CD14-positive monocyte (primary cell): Measurements from ENCODE around the gene FBH1. TPM values are rescaled to one million over a fixed set of nuclear protein-coding genes. Genes with fewer than 3 reads are reported as not detected.

Experiments
- DNase-seq, 3 donors: peaks; one replicate each; pipeline ENCODE4 v3.0.0-alpha.2; 2011 to 2022
- H2AFZ ChIP-seq: 2 replicates; pipeline ENCODE4 v1.6.0; 2012; ENCODE audit warnings: mild to moderate bottlenecking, low read depth, low read length, inconsistent platforms; ENCODE audit not compliant: insufficient read depth, poor library complexity, severe bottlenecking
- H3K27ac ChIP-seq, 2 donors: 1 replicate in 1 of 2; 2 replicates in 1 of 2; pipeline ENCODE4 v1.5.1; 2012 to 2013; ENCODE audit warnings: low read length in 2 of 2, control low read depth in 1 of 2, inconsistent platforms in 1 of 2, low read depth in 1 of 2, mild to moderate bottlenecking in 1 of 2
- H3K27me3 ChIP-seq, 2 donors: one replicate each; pipeline versions ENCODE4 v1.6.0 to v1.6.1; 2011 to 2013; ENCODE audit warnings: low read length in 2 of 2; ENCODE audit not compliant: control insufficient read depth in 2 of 2, insufficient read depth in 2 of 2
- H3K36me3 ChIP-seq, 2 donors: replicated peaks in 1 of 2; 1 replicate in 1 of 2; 2 replicates in 1 of 2; pipeline versions ENCODE4 v1.5.1 to v1.6.1; 2012 to 2013; ENCODE audit warnings: low read length in 2 of 2, control low read depth in 1 of 2, inconsistent platforms in 1 of 2, mild to moderate bottlenecking in 1 of 2; ENCODE audit not compliant: insufficient read depth in 2 of 2, control insufficient read depth in 1 of 2
- H3K4me1 ChIP-seq, 2 donors: 1 replicate in 1 of 2; 2 replicates in 1 of 2; pipeline versions ENCODE4 v1.5.1 to v1.6.1; 2012 to 2013; ENCODE audit warnings: low read length in 2 of 2, control low read depth in 1 of 2, inconsistent platforms in 1 of 2, mild to moderate bottlenecking in 1 of 2, moderate library complexity in 1 of 2; ENCODE audit not compliant: insufficient read depth in 2 of 2, control insufficient read depth in 1 of 2
- H3K4me2 ChIP-seq: replicated peaks from 2 replicates; pipeline ENCODE3; 2012; ENCODE audit warnings: low read length, moderate library complexity, mild to moderate bottlenecking; ENCODE audit not compliant: poor library complexity, severe bottlenecking; ENCODE audit errors: extremely low read depth
- H3K4me3 ChIP-seq, 3 experiments: fragments of 200-600 bp in 1 of 3; sonication (generic) in 1 of 3; replicated peaks in 1 of 3; 1 replicate in 2 of 3; 2 replicates in 1 of 3; pipeline ENCODE4 v1.5.1; 2011 to 2013; ENCODE audit warnings: low read length in 3 of 3, mild to moderate bottlenecking in 3 of 3, control low read depth in 2 of 3, low read depth in 2 of 3, inconsistent platforms in 1 of 3, moderate library complexity in 1 of 3
- H3K79me2 ChIP-seq: 2 replicates; pipeline ENCODE4 v1.6.0; 2012; ENCODE audit warnings: mild to moderate bottlenecking, control low read depth, inconsistent platforms, low read length, moderate library complexity; ENCODE audit not compliant: insufficient read depth
- H3K9ac ChIP-seq: 2 replicates; pipeline ENCODE4 v1.6.0; 2017; ENCODE audit warnings: low read length, mild to moderate bottlenecking; ENCODE audit not compliant: insufficient read depth, poor library complexity, severe bottlenecking
- H3K9me3 ChIP-seq, 2 donors: replicated peaks in 1 of 2; 1 replicate in 1 of 2; 2 replicates in 1 of 2; pipeline versions ENCODE4 v1.5.1 to v1.6.1; 2012 to 2013; ENCODE audit warnings: low read length in 2 of 2, control low read depth in 1 of 2; ENCODE audit not compliant: control insufficient read depth in 1 of 2, insufficient read depth in 1 of 2
- H4K20me1 ChIP-seq: 2 replicates; pipeline ENCODE4 v1.6.0; 2012; ENCODE audit warnings: mild to moderate bottlenecking, low read length, control low read depth, moderate library complexity; ENCODE audit not compliant: insufficient read depth
- H3K27ac Mint-ChIP-seq, 7 donors: one replicate each; pipeline ENCODE4 v1.8.0; 2020; ENCODE audit warnings: mild to moderate bottlenecking in 7 of 7, mixed read lengths in 7 of 7, moderate library complexity in 6 of 7, inconsistent platforms in 2 of 7
- H3K27me3 Mint-ChIP-seq, 3 donors: one replicate each; pipeline ENCODE4 v1.8.0; 2021 to 2022; ENCODE audit warnings: low read depth in 3 of 3, mild to moderate bottlenecking in 3 of 3, mixed read lengths in 3 of 3, moderate library complexity in 3 of 3, inconsistent platforms in 1 of 3
- H3K36me3 Mint-ChIP-seq, 2 donors: one replicate each; pipeline ENCODE4 v1.8.0; 2020; ENCODE audit warnings: mixed read lengths in 2 of 2, inconsistent platforms in 1 of 2, mild to moderate bottlenecking in 1 of 2
- H3K4me1 Mint-ChIP-seq: one replicate; pipeline ENCODE4 v1.8.0; 2020; ENCODE audit warnings: mild to moderate bottlenecking, mixed read lengths
- H3K4me3 Mint-ChIP-seq, 2 donors: one replicate each; pipeline ENCODE4 v1.8.0; 2020; ENCODE audit warnings: mild to moderate bottlenecking in 2 of 2, mixed read lengths in 2 of 2, moderate library complexity in 1 of 2
- H3K9me3 Mint-ChIP-seq, 7 donors: one replicate each; pipeline ENCODE4 v1.8.0; 2020 to 2022; ENCODE audit warnings: mixed read lengths in 7 of 7, mild to moderate bottlenecking in 6 of 7, moderate library complexity in 6 of 7, inconsistent platforms in 2 of 7
- CTCF ChIP-seq: fragments of 200-600 bp; IDR thresholded peaks from one replicate; pipeline ENCODE4 v1.8.0; 2022; ENCODE audit warnings: antibody characterized with exemption, mild to moderate bottlenecking
- WGBS: methylation state at CpG from one replicate; pipeline ENCODE4 v1.1.5; 2013; ENCODE audit warnings: missing lambda C conversion rate; ENCODE audit not compliant: insufficient coverage; 5-methylcytosine and 5-hydroxymethylcytosine counted together
- intact Hi-C, 2 donors: fragments of 100-400 bp; cut with micrococcal nuclease; formaldehyde crosslinking; loops; one replicate each; pipeline versions ENCODE4 v1.15.0 to v1.15.1; 2023
- polyA plus RNA-seq, 3 donors: library from polyadenylated mRNA; depleted of rRNA in 1 of 3; unstranded in 2 of 3; stranded (reverse) in 1 of 3; fragments of 300-500 nt in 2 of 3; fragments of >200 nt in 1 of 3; fragmentation: Illumina TruSeq in 2 of 3; gene quantifications; 1 replicate in 2 of 3; 2 replicates in 1 of 3; pipeline ENCODE4 v1.2.3, GENCODE V29; 2012 to 2021

Gene FBH1
- polyA plus RNA-seq, 3 donors: 33.9 to 73.3 (median 48.3) TPM

- Mint-ChIP-seq H3K27me3 (peaks cover 0 to 3% (median 1%) of the 10 kb centered on the region in 3 donors), H3K36me3 (peaks cover 0 to 1% of the 10 kb centered on the region in 2 donors), H3K9me3 (no peaks in the 10 kb centered on the region), H3K4me1 (peaks cover 80% of the 10 kb centered on the region), H3K27ac (peak overlapping the region in 6 of 7 donors; percentile 87 to 95 (median 90)), H3K4me3 (peak overlapping the region; percentile 80 to 95)
- Histone ChIP-seq H3K27me3 (no peaks in the 10 kb centered on the region), H3K4me2 (peak overlapping the region; percentile 69), H2AFZ (peak overlapping the region; percentile 82), H3K27ac (peak overlapping the region; percentile 60 to 88), H3K79me2 (peaks cover 14% of the 10 kb centered on the region), H3K36me3 (no peaks in the 10 kb centered on the region), H3K9ac (peak overlapping the region; percentile 50), H4K20me1 (no peaks in the 10 kb centered on the region), H3K4me1 (peaks cover 73 to 80% of the 10 kb centered on the region in 2 donors), H3K4me3 (peak overlapping the region; percentile 30 to 71 (median 30)), H3K9me3 (no peaks in the 10 kb centered on the region)
- no peak for TF ChIP-seq CTCF
- intact Hi-C loops: no loop called here
- WGBS: 42% methylated on average over 2 of the region's 7 CpGs
- no peak for DNase-seq
Observed at GRCh38 chr10:5944389-5945189, 54.5 kb downstream of the FBH1 start.

GRCh38 chr10:5945190-5945509, 55.1 kb downstream of the FBH1 start:
- WGBS: 69% methylated on average over 9 of the region's 9 CpGs
- H3K9me3 ChIP-seq: no peaks in the 10 kb centered on the region
- peak overlapping the region; percentile 30 to 71 (median 30) for H3K4me3 ChIP-seq
- no peaks in the 10 kb centered on the region for H3K27me3 ChIP-seq
- intact Hi-C loops: no loop called here
- peak overlapping the region; percentile 50 for H3K9ac ChIP-seq
- Mint-ChIP-seq H3K9me3 (no peaks in the 10 kb centered on the region), H3K27me3 (peaks cover 0 to 3% (median 1%) of the 10 kb centered on the region in 3 donors), H3K27ac (peak overlapping the region; percentile 87 to 95 (median 89)), H3K4me1 (peaks cover 86% of the 10 kb centered on the region), H3K4me3 (peak overlapping the region; percentile 80 to 95), H3K36me3 (peaks cover 0 to 1% of the 10 kb centered on the region in 2 donors)
- peak overlapping the region; percentile 69 for H3K4me2 ChIP-seq
- TF ChIP-seq CTCF: no peak
- peak overlapping the region; percentile 82 for H2AFZ ChIP-seq
- no peak for DNase-seq
- peaks cover 14% of the 10 kb centered on the region for H3K79me2 ChIP-seq
- H3K36me3 ChIP-seq: no peaks in the 10 kb centered on the region
- peaks cover 76 to 82% of the 10 kb centered on the region in 2 donors for H3K4me1 ChIP-seq
- peak overlapping the region; percentile 60 to 88 for H3K27ac ChIP-seq
- no peaks in the 10 kb centered on the region for H4K20me1 ChIP-seq
